GM18526 (cell line): ENCODE data around the gene LAT.

Source experiments
- POLR2A ChIP-seq: IDR thresholded peaks from 3 replicates; pipeline ENCODE4 v1.6.1; 2011; ENCODE audit not compliant: insufficient read length; ENCODE audit errors: extremely low read depth

Gene LAT

GRCh38 chr16:28984619-28985135 is at the start of gene LAT:
Gene LAT, plus strand, starts transcription at chr16:28985052. Its CDS starts 366 bp downstream, at chr16:28985418.
- TF ChIP-seq POLR2A = no peak

- TF ChIP-seq POLR2A = no peak
These were observed 49.5 kb upstream of the LAT start for GRCh38 chr16:28935346-28935745.

GRCh38 chr16:28935924-28936783 is 48.7 kb upstream of the LAT start:
- no peak for TF ChIP-seq POLR2A

GRCh38 chr16:28936784-28937155 is 48.1 kb upstream of the LAT start:
- no peak for TF ChIP-seq POLR2A

- TF ChIP-seq POLR2A = no peak
These were observed 47.5 kb upstream of the LAT start for GRCh38 chr16:28937222-28937876.

- no peak for TF ChIP-seq POLR2A
These were observed 46.1 kb upstream of the LAT start for GRCh38 chr16:28938721-28939120.

GRCh38 chr16:28943281-28943680 is 41.6 kb upstream of the LAT start:
- TF ChIP-seq POLR2A = no peak

- no peak for TF ChIP-seq POLR2A
These were observed 38.2 kb upstream of the LAT start for GRCh38 chr16:28946681-28947080.

GRCh38 chr16:28950648-28951409 is 34.0 kb upstream of the LAT start, which contains the start of gene NFATC2IP:
Gene NFATC2IP, plus strand, starts transcription at chr16:28950937. Its CDS starts 75 bp downstream, at chr16:28951012.
- TF ChIP-seq POLR2A = peak; percentile 88

GRCh38 chr16:28951410-28951943 is 33.4 kb upstream of the LAT start:
- no peak for TF ChIP-seq POLR2A

GRCh38 chr16:28958216-28958615 is 26.6 kb upstream of the LAT start:
- no peak for TF ChIP-seq POLR2A

GRCh38 chr16:28958836-28959235 is 26.0 kb upstream of the LAT start:
- no peak for TF ChIP-seq POLR2A

GRCh38 chr16:28964072-28964471 is 20.8 kb upstream of the LAT start:
- no peak for TF ChIP-seq POLR2A

- TF ChIP-seq POLR2A = no peak
These were observed 20.4 kb upstream of the LAT start for GRCh38 chr16:28964496-28964895.

- no peak for TF ChIP-seq POLR2A
These were observed 17.7 kb upstream of the LAT start for GRCh38 chr16:28967156-28967555.

GRCh38 chr16:28974007-28974436 is 10.8 kb upstream of the LAT start:
- TF ChIP-seq POLR2A = no peak
